ENCODE data around the gene FGA. TPM values are rescaled to one million over a fixed set of nuclear protein-coding genes. Genes with fewer than 3 reads are reported as not detected.
"Not testable (repeated sequence)": the region's sequence is repeated elsewhere in the genome, so short reads cannot be mapped to it uniquely, and the experiment has no call there.

FGA gene
- total RNA-seq, 2 donors from 2014 or later, result not detected

DNA sequence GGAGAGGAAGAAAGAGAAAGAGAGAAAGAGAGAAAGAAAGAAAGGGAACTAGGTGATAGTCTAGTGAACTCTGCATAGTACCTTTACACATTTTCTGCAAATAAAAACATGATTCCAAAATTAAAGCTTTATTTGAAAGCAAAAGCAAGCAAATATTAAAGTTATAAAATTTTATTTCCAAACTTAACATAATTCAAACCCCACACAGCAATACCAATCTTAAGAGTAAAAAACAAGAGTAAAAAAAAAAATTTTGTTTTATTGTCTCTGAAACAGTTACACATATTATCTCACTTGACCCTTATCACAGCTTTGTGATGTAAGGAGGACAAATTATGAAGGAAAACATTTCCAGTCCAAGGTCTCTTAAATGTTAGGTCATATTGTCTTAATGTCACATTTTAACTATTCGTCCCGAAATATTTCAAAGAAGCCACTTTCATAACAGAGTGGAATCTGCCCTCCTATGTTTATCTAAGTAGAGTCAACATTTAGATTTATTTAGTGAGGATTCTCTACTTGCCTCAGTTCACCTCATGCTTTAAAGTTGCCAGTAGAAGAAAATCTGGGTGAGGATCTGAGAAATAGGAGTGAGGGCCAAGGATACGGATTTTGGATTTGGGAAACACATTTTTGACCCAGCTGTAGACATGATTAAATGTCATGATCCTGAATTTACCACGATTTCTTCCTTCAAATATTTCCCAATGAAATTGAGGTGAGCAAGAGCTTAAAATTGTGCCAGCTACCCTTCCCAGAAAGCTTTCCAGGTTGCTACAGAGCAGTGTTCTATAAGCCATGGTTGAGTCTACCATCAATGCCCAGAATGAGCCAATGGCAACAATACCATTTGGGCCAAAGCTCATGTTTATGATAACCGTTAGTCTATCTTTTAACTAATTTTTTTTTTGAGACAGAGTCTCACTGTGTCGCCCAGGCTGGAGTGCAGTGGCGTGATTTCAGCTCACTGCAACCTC lies 7.5 kb upstream of the FGA start:
- H3K27ac Mint-ChIP-seq, result no peak overlapping the region

DNA sequence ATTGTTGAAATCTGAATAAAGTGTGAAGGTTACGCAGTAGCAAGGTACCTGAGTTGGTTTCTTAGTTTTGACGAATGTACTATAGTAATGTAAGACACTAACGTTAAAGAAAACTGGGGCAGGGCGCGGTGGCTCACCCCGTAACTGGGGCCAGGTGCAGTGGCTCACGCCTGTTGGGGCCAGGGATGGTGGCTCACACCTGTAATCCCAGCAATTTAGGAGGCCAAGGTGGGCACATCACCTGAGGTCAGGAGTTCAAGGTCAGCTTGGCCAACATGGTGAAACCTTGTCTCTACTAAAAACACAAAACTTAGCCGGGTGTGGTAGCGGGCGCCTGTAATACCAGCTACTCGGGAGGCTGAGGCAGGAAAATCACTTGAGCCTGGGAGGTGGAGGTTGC lies 6.7 kb upstream of the FGA start:
- H3K4me3 Mint-ChIP-seq; DNase-seq (ENCODE audit: low spot score); H3K9me3 Mint-ChIP-seq; H3K36me3 Mint-ChIP-seq; ATAC-seq; H3K4me1 Mint-ChIP-seq (ENCODE audit: low read depth in 2 of 2); H3K27ac Mint-ChIP-seq: not testable (repeated sequence)
- peaks cover 11 to 23% of the 10 kb centered on the region in 2 donors for H3K27me3 Mint-ChIP-seq

More for the DNA sequence above, 7.5 kb upstream of the FGA start:
- H3K4me3 Mint-ChIP-seq, result no peak overlapping the region
- H3K4me1 Mint-ChIP-seq (ENCODE audit: low read depth in 2 of 2), result no peaks in the 10 kb centered on the region
- no peaks in the 10 kb centered on the region for H3K36me3 Mint-ChIP-seq
- DNase-seq (ENCODE audit: low spot score), result no peak
- no peaks in the 10 kb centered on the region for H3K9me3 Mint-ChIP-seq
- no peak for ATAC-seq
- peaks cover 16 to 31% of the 10 kb centered on the region in 2 donors for H3K27me3 Mint-ChIP-seq

DNA sequence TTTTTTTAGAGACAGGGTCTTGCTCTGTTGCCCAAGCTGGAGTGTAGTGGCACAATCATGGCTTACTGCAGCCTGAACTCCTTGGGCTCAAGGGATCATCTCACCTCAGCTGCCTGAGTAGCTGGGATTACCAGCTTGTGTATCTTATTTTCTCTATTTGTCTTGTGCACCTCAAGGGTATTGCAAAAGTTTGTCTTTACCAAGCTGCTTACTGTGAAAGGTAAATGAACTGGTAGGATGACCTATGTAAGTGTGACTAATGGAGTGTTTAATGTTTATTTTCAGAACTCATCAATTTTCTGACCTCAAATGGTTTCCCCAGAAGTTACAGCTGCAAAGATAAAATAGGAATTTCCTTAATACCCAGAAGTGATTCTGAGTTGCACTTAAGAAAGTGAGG lies 5.3 kb upstream of the FGA start:
- Mint-ChIP-seq H3K27me3 (peaks cover 9 to 17% of the 10 kb centered on the region in 2 donors), H3K9me3 (no peaks in the 10 kb centered on the region), H3K4me3 (no peak overlapping the region), H3K36me3 (no peaks in the 10 kb centered on the region), H3K4me1 (ENCODE audit: low read depth in 2 of 2) (no peaks in the 10 kb centered on the region), H3K27ac (no peak overlapping the region)
- DNase-seq (ENCODE audit: low spot score) (no peak), ATAC-seq (no peak)

DNA sequence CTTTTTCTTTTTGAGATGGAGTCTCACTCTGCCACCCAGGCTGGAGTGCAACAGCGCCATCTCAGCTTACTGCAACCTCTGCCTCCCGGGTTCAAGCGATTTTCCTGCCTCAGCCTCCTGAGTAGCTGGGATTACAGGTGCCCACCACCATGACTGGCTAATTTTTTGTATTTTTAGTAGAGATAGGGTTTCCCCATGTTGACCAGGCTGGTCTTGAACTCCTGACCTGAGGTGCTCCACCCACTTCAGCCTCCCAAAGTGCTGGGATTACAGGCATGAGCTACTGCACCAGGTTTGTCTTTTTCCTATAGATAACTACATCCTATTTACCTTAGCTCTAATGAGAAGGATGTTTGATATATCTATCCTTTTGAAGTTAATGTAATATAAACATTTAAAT lies 3.8 kb upstream of the FGA start:
- not testable (repeated sequence) for H3K4me1 Mint-ChIP-seq (ENCODE audit: low read depth in 2 of 2); H3K36me3 Mint-ChIP-seq; H3K9me3 Mint-ChIP-seq; ATAC-seq; H3K27ac Mint-ChIP-seq; DNase-seq (ENCODE audit: low spot score); H3K4me3 Mint-ChIP-seq
- peaks cover 13 to 16% of the 10 kb centered on the region in 2 donors for H3K27me3 Mint-ChIP-seq

GRCh38 chr4:154593868-154594267 lies 3.3 kb upstream of the FGA start:
- Mint-ChIP-seq H3K27me3 (peaks cover 14 to 20% of the 10 kb centered on the region in 2 donors), H3K4me3 (no peak overlapping the region), H3K4me1 (ENCODE audit: low read depth in 2 of 2) (no peaks in the 10 kb centered on the region), H3K36me3 (no peaks in the 10 kb centered on the region), H3K9me3 (no peaks in the 10 kb centered on the region), H3K27ac (no peak overlapping the region)
- ATAC-seq (no peak), DNase-seq (ENCODE audit: low spot score) (no peak)

DNA sequence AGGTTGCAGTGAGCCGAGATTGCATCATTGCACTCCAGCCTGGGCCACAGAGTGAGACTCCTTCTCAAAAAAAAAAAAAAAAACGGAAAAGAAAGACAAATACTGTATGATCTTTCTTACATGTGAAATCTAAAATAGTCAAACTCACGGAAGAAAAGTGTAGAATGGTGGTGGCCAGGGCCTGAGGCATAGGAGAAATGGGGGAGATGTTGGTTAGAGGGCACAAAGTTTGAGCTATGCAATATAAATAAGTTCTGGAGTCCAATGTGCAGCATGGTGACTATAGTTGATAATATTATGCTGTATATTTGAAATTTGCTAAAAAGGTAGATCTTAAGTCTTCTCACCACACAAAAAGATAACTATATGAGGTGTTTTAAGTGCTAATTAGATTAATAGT lies 1.3 kb upstream of the FGA start:
- Mint-ChIP-seq H3K27me3 (peaks cover 10 to 22% of the 10 kb centered on the region in 2 donors), H3K4me3 (no peak overlapping the region), H3K4me1 (ENCODE audit: low read depth in 2 of 2) (no peaks in the 10 kb centered on the region), H3K27ac (no peak overlapping the region), H3K36me3 (no peaks in the 10 kb centered on the region), H3K9me3 (no peaks in the 10 kb centered on the region)
- ATAC-seq (no peak), DNase-seq (ENCODE audit: low spot score) (no peak)

GRCh38 chr4:154589296-154590197 lies 995 bp downstream of the FGA start:
- Mint-ChIP-seq H3K4me1 (ENCODE audit: low read depth in 2 of 2) (no peaks in the 10 kb centered on the region), H3K9me3 (no peaks in the 10 kb centered on the region), H3K27me3 (peaks cover 14 to 22% of the 10 kb centered on the region in 2 donors), H3K4me3 (no peak overlapping the region), H3K27ac (no peak overlapping the region), H3K36me3 (no peaks in the 10 kb centered on the region)
- ATAC-seq (no peak), DNase-seq (ENCODE audit: low spot score) (no peak)

- Mint-ChIP-seq H3K4me1 (ENCODE audit: low read depth in 2 of 2) (no peaks in the 10 kb centered on the region), H3K27ac (no peak overlapping the region), H3K27me3 (peaks cover 14 to 22% of the 10 kb centered on the region in 2 donors), H3K4me3 (no peak overlapping the region), H3K9me3 (no peaks in the 10 kb centered on the region), H3K36me3 (no peaks in the 10 kb centered on the region)
- ATAC-seq, result no peak
- no peak for DNase-seq (ENCODE audit: low spot score)
These were observed 2.3 kb downstream of the FGA start for GRCh38 chr4:154588198-154588597.

DNA sequence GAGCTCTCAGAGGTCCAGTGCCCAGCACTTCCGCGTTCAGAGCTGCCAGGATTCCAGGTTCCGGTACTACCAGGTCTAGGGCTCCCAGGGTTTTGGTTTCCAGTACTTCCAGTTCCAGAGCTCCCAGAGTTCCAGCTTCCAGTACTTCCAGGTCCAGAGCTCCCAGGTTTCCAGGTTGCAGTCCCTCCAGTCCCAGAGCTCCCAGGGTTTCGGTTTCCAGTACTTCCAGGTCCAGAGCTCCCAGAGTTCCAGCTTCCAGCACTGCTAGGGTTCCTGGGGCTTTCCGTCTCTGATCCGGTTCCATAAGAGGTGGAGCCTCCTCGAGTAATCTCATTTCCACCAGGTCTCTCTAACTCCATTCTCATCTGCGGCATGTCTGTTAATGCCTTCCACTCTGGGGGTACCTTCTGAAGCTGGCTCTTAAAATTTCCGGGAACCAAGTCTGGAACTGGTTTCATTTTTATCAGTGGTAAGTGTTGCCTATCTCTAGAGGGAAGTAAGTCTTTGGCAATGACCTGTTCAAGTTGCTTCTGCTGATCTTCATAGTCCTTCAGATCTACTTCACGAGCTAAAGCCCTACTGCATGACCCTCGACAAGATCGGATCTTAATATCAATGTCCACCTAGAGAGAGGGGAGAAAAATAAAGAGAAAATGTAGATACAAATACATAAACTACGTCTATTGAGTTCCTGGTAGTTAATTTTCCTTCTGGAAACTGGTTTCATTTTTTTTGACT lies 4.1 kb downstream of the FGA start:
- Mint-ChIP-seq H3K4me1 (ENCODE audit: low read depth in 2 of 2) (no peaks in the 10 kb centered on the region), H3K27ac (no peak overlapping the region)
- ATAC-seq, result no peak

DNA sequence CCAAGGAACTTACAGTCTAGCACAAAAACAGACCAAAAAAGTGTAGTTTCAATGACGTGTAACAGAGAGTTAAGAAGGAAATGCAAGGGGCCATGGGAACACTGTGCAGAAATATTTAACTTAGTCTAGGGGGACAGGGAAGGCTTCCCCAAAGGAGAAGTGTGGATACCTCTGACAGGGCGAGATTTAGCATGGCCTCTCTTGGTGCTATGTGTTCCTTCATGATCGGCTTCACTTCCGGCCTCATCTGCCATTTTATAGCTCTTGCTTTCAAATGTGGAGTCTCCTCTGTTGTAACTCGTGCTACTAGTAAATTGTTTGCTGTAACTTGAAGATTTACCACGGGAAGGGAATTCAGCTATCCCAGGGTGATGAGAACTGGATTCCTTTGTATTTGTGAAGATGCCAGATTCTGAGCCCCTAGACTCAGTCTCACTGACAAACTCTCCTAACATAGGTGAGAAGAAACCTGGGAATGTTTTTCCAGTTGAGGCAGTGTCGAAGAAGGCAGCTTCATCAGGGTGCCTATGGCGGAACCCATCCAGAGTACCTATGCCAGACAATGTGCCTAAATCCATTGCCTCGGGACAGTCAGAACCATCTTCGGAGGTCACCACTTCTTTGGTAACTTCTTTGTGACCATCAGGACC lies 5.0 kb downstream of the FGA start:
- no peak overlapping the region for H3K4me3 Mint-ChIP-seq
- H3K27me3 Mint-ChIP-seq, result peaks cover 17 to 29% of the 10 kb centered on the region in 2 donors
- H3K27ac Mint-ChIP-seq, result no peak overlapping the region
- H3K4me1 Mint-ChIP-seq (ENCODE audit: low read depth in 2 of 2), result no peaks in the 10 kb centered on the region
- no peak for DNase-seq (ENCODE audit: low spot score)
- no peaks in the 10 kb centered on the region for H3K9me3 Mint-ChIP-seq
- no peaks in the 10 kb centered on the region for H3K36me3 Mint-ChIP-seq
- ATAC-seq, result no peak

More for the DNA sequence above, 4.1 kb downstream of the FGA start:
- H3K27me3 Mint-ChIP-seq, result peaks cover 17 to 29% of the 10 kb centered on the region in 2 donors
- H3K4me3 Mint-ChIP-seq, result no peak overlapping the region
- DNase-seq (ENCODE audit: low spot score), result no peak
- H3K36me3 Mint-ChIP-seq, result no peaks in the 10 kb centered on the region
- no peaks in the 10 kb centered on the region for H3K9me3 Mint-ChIP-seq

- Mint-ChIP-seq H3K4me1 (ENCODE audit: low read depth in 2 of 2) (no peaks in the 10 kb centered on the region), H3K9me3 (no peaks in the 10 kb centered on the region), H3K27ac (no peak overlapping the region), H3K27me3 (peaks cover 13 to 27% of the 10 kb centered on the region in 2 donors), H3K36me3 (no peaks in the 10 kb centered on the region), H3K4me3 (no peak overlapping the region)
- ATAC-seq (peak in 1 of 2 donors; percentile 40), DNase-seq (ENCODE audit: low spot score) (no peak)
These were observed 6.3 kb downstream of the FGA start for GRCh38 chr4:154584259-154584658.

DNA sequence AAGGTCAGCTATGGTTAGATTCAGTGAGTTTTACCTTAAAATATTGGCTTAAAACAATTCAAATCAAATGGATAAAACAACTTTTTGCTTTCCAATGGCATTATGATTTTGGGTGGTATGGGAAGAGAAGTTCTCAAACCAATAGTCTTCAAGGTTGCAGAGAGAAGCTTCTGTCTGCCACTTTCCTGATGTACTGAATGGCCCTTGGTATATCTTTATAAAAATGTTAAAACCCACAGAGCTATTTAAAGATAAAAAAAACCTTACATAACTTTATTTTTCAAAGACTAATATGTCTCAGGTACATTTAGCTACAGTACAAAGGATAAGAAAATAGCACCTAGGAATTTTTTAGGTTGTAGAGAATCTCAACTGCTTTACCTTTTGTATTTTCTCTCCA lies 6.9 kb downstream of the FGA start:
- DNase-seq (ENCODE audit: low spot score), result no peak
- H3K4me3 Mint-ChIP-seq, result no peak overlapping the region
- ATAC-seq, result no peak
- no peak overlapping the region for H3K27ac Mint-ChIP-seq
- peaks cover 14 to 28% of the 10 kb centered on the region in 2 donors for H3K27me3 Mint-ChIP-seq
- no peaks in the 10 kb centered on the region for H3K9me3 Mint-ChIP-seq
- no peaks in the 10 kb centered on the region for H3K36me3 Mint-ChIP-seq
- H3K4me1 Mint-ChIP-seq (ENCODE audit: low read depth in 2 of 2), result no peaks in the 10 kb centered on the region

DNA sequence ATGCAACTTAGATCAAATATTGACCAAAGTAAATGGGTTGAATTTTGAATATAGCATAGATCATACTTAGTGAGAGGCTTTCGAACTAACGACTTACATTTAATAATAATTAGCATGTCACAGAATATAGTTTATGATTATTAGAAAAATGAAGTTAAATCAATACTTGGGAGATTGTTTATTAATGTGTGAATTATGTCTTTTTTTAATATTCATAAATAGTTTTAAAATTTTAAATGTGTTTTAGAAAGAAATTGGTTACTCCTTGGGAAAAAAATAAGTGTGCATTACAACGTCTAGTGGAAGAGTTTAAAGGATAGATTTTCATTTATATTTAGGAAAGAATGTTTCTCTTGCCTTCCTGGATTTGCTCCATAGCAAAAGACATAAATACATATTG lies 7.3 kb downstream of the FGA start:
- H3K4me1 Mint-ChIP-seq (ENCODE audit: low read depth in 2 of 2), result no peaks in the 10 kb centered on the region
- no peak for DNase-seq (ENCODE audit: low spot score)
- no peaks in the 10 kb centered on the region for H3K9me3 Mint-ChIP-seq
- no peaks in the 10 kb centered on the region for H3K36me3 Mint-ChIP-seq
- H3K27ac Mint-ChIP-seq, result no peak overlapping the region
- ATAC-seq, result no peak
- H3K4me3 Mint-ChIP-seq, result no peak overlapping the region
- H3K27me3 Mint-ChIP-seq, result peaks cover 14 to 28% of the 10 kb centered on the region in 2 donors
